ENCODE measurements around the gene WDR35.
A peak's percentile ranks its signal among the peaks of the same experiment; 100 is the strongest.

WDR35 gene

GRCh38 chr2:19878268-19879046, 111.4 kb downstream of the WDR35 start:
- Histone ChIP-seq H3K9ac (ENCODE audit: low read depth, low read length) (no peak overlapping the region), H3K4me1 (ENCODE audit: insufficient read depth, low read length) (no peaks in the 10 kb centered on the region), H3K27ac (ENCODE audit: low read depth, low read length) (no peak overlapping the region), H3K27me3 (ENCODE audit: insufficient read depth, low read length) (no peaks in the 10 kb centered on the region), H3K9me3 (ENCODE audit: insufficient read depth, low read depth, low read length) (no peaks in the 10 kb centered on the region), H3K4me3 (ENCODE audit: low read length) (no peak overlapping the region), H3K36me3 (ENCODE audit: insufficient read depth, low read length) (no peaks in the 10 kb centered on the region)
- WGBS = 92% methylated on average over 12 of the region's 12 CpGs

- no peak overlapping the region for H3K9ac ChIP-seq (ENCODE audit: low read depth, low read length)
- 86% methylated on average over 4 of the region's 4 CpGs for WGBS
Measured at GRCh38 chr2:19876751-19877150, 113.2 kb downstream of the WDR35 start.

GRCh38 chr2:19875280-19875679, 114.6 kb downstream of the WDR35 start:
- no peaks in the 10 kb centered on the region for H3K9me3 ChIP-seq (ENCODE audit: insufficient read depth, low read depth, low read length)
- H3K27me3 ChIP-seq (ENCODE audit: insufficient read depth, low read length) = peaks cover under 1% of the 10 kb centered on the region; the same call in 1 of the 2 replicates
- H3K4me3 ChIP-seq (ENCODE audit: low read length) = no peak overlapping the region
- H3K9ac ChIP-seq (ENCODE audit: low read depth, low read length) = no peak overlapping the region
- H3K36me3 ChIP-seq (ENCODE audit: insufficient read depth, low read length) = no peaks in the 10 kb centered on the region
- WGBS = 95% methylated on average over 1 of the region's 1 CpG
- H3K27ac ChIP-seq (ENCODE audit: low read depth, low read length) = no peak overlapping the region
- no peaks in the 10 kb centered on the region for H3K4me1 ChIP-seq (ENCODE audit: insufficient read depth, low read length)

More at GRCh38 chr2:19876751-19877150, 113.2 kb downstream of the WDR35 start:
- Histone ChIP-seq H3K27ac (ENCODE audit: low read depth, low read length) (no peak overlapping the region), H3K4me3 (ENCODE audit: low read length) (no peak overlapping the region), H3K27me3 (ENCODE audit: insufficient read depth, low read length) (no peaks in the 10 kb centered on the region), H3K36me3 (ENCODE audit: insufficient read depth, low read length) (no peaks in the 10 kb centered on the region), H3K4me1 (ENCODE audit: insufficient read depth, low read length) (no peaks in the 10 kb centered on the region), H3K9me3 (ENCODE audit: insufficient read depth, low read depth, low read length) (no peaks in the 10 kb centered on the region)

- H3K27ac ChIP-seq (ENCODE audit: low read depth, low read length) = no peak overlapping the region
- H3K36me3 ChIP-seq (ENCODE audit: insufficient read depth, low read length) = no peaks in the 10 kb centered on the region
- H3K4me1 ChIP-seq (ENCODE audit: insufficient read depth, low read length) = no peaks in the 10 kb centered on the region
- H3K27me3 ChIP-seq (ENCODE audit: insufficient read depth, low read length) = peaks cover 6% of the 10 kb centered on the region
- H3K4me3 ChIP-seq (ENCODE audit: low read length) = no peak overlapping the region
- no peaks in the 10 kb centered on the region for H3K9me3 ChIP-seq (ENCODE audit: insufficient read depth, low read depth, low read length)
- WGBS = 96% methylated on average over 3 of the region's 3 CpGs
- H3K9ac ChIP-seq (ENCODE audit: low read depth, low read length) = no peak overlapping the region
Measured at GRCh38 chr2:19874726-19875125, 115.2 kb downstream of the WDR35 start.

GRCh38 chr2:19873014-19873413, 116.9 kb downstream of the WDR35 start:
- no peak overlapping the region for H3K4me3 ChIP-seq (ENCODE audit: low read length)
- no peak overlapping the region for H3K9ac ChIP-seq (ENCODE audit: low read depth, low read length)
- no peak overlapping the region for H3K27ac ChIP-seq (ENCODE audit: low read depth, low read length)
- no peaks in the 10 kb centered on the region for H3K9me3 ChIP-seq (ENCODE audit: insufficient read depth, low read depth, low read length)
- WGBS = 88% methylated on average over 5 of the region's 5 CpGs
- peaks cover 3% of the 10 kb centered on the region; the same call in 1 of the 2 replicates for H3K4me1 ChIP-seq (ENCODE audit: insufficient read depth, low read length)
- H3K36me3 ChIP-seq (ENCODE audit: insufficient read depth, low read length) = no peaks in the 10 kb centered on the region
- peaks cover 23% of the 10 kb centered on the region for H3K27me3 ChIP-seq (ENCODE audit: insufficient read depth, low read length)

- H3K4me3 ChIP-seq (ENCODE audit: low read length) = no peak overlapping the region
- H3K4me1 ChIP-seq (ENCODE audit: insufficient read depth, low read length) = peaks cover 3% of the 10 kb centered on the region; the same call in 1 of the 2 replicates
- WGBS = 74% methylated on average over 3 of the region's 3 CpGs
- H3K36me3 ChIP-seq (ENCODE audit: insufficient read depth, low read length) = no peaks in the 10 kb centered on the region
- no peak overlapping the region for H3K27ac ChIP-seq (ENCODE audit: low read depth, low read length)
- no peaks in the 10 kb centered on the region for H3K9me3 ChIP-seq (ENCODE audit: insufficient read depth, low read depth, low read length)
- peaks cover 30% of the 10 kb centered on the region for H3K27me3 ChIP-seq (ENCODE audit: insufficient read depth, low read length)
- no peak overlapping the region for H3K9ac ChIP-seq (ENCODE audit: low read depth, low read length)
Measured at GRCh38 chr2:19872302-19872701, 117.6 kb downstream of the WDR35 start.

GRCh38 chr2:19871836-19872235, 118.1 kb downstream of the WDR35 start:
- peaks cover 33% of the 10 kb centered on the region for H3K27me3 ChIP-seq (ENCODE audit: insufficient read depth, low read length)
- no peak overlapping the region for H3K9ac ChIP-seq (ENCODE audit: low read depth, low read length)
- H3K36me3 ChIP-seq (ENCODE audit: insufficient read depth, low read length) = no peaks in the 10 kb centered on the region
- peaks cover 3% of the 10 kb centered on the region; the same call in 1 of the 2 replicates for H3K4me1 ChIP-seq (ENCODE audit: insufficient read depth, low read length)
- 98% methylated on average over 2 of the region's 2 CpGs for WGBS
- no peak overlapping the region for H3K27ac ChIP-seq (ENCODE audit: low read depth, low read length)
- no peaks in the 10 kb centered on the region for H3K9me3 ChIP-seq (ENCODE audit: insufficient read depth, low read depth, low read length)
- H3K4me3 ChIP-seq (ENCODE audit: low read length) = no peak overlapping the region

GRCh38 chr2:19870792-19871191, 119.1 kb downstream of the WDR35 start:
- Histone ChIP-seq H3K9me3 (ENCODE audit: insufficient read depth, low read depth, low read length) (no peaks in the 10 kb centered on the region), H3K4me3 (ENCODE audit: low read length) (no peak overlapping the region), H3K27ac (ENCODE audit: low read depth, low read length) (no peak overlapping the region), H3K36me3 (ENCODE audit: insufficient read depth, low read length) (no peaks in the 10 kb centered on the region), H3K4me1 (ENCODE audit: insufficient read depth, low read length) (peaks cover 3% of the 10 kb centered on the region; the same call in 1 of the 2 replicates), H3K27me3 (ENCODE audit: insufficient read depth, low read length) (peaks cover 33% of the 10 kb centered on the region), H3K9ac (ENCODE audit: low read depth, low read length) (no peak overlapping the region)
- 83% methylated on average over 4 of the region's 4 CpGs for WGBS

- 0 out of 2 replicates have a peak overlapping the region, but pooled peaks have one; percentile 54 for H3K9ac ChIP-seq (ENCODE audit: low read depth, low read length)
- peaks cover 33% of the 10 kb centered on the region for H3K27me3 ChIP-seq (ENCODE audit: insufficient read depth, low read length)
- peak overlapping the region; percentile 59 for H3K4me3 ChIP-seq (ENCODE audit: low read length)
- no peaks in the 10 kb centered on the region for H3K9me3 ChIP-seq (ENCODE audit: insufficient read depth, low read depth, low read length)
- peaks cover 3% of the 10 kb centered on the region; the same call in 1 of the 2 replicates for H3K4me1 ChIP-seq (ENCODE audit: insufficient read depth, low read length)
- H3K27ac ChIP-seq (ENCODE audit: low read depth, low read length) = no peak overlapping the region
- no peaks in the 10 kb centered on the region for H3K36me3 ChIP-seq (ENCODE audit: insufficient read depth, low read length)
- 20% methylated on average over 52 of the region's 52 CpGs for WGBS
Measured at GRCh38 chr2:19868701-19869580, 121.0 kb downstream of the WDR35 start.

GRCh38 chr2:19868224-19868623, 121.7 kb downstream of the WDR35 start:
- H3K36me3 ChIP-seq (ENCODE audit: insufficient read depth, low read length) = no peaks in the 10 kb centered on the region
- peak overlapping the region; percentile 59 for H3K4me3 ChIP-seq (ENCODE audit: low read length)
- 0 out of 2 replicates have a peak overlapping the region, but pooled peaks have one; percentile 54 for H3K9ac ChIP-seq (ENCODE audit: low read depth, low read length)
- H3K27ac ChIP-seq (ENCODE audit: low read depth, low read length) = no peak overlapping the region
- 83% methylated on average over 7 of the region's 7 CpGs for WGBS
- peaks cover 33% of the 10 kb centered on the region for H3K27me3 ChIP-seq (ENCODE audit: insufficient read depth, low read length)
- peaks cover 3% of the 10 kb centered on the region; the same call in 1 of the 2 replicates for H3K4me1 ChIP-seq (ENCODE audit: insufficient read depth, low read length)
- no peaks in the 10 kb centered on the region for H3K9me3 ChIP-seq (ENCODE audit: insufficient read depth, low read depth, low read length)

GRCh38 chr2:19866771-19867170, 123.1 kb downstream of the WDR35 start:
- peaks cover 3% of the 10 kb centered on the region; the same call in 1 of the 2 replicates for H3K4me1 ChIP-seq (ENCODE audit: insufficient read depth, low read length)
- H3K27me3 ChIP-seq (ENCODE audit: insufficient read depth, low read length) = peaks cover 33% of the 10 kb centered on the region
- no peaks in the 10 kb centered on the region for H3K36me3 ChIP-seq (ENCODE audit: insufficient read depth, low read length)
- no peak overlapping the region for H3K9ac ChIP-seq (ENCODE audit: low read depth, low read length)
- no peak overlapping the region for H3K4me3 ChIP-seq (ENCODE audit: low read length)
- no peak overlapping the region for H3K27ac ChIP-seq (ENCODE audit: low read depth, low read length)
- WGBS = 86% methylated on average over 2 of the region's 2 CpGs
- no peaks in the 10 kb centered on the region for H3K9me3 ChIP-seq (ENCODE audit: insufficient read depth, low read depth, low read length)

Data from HUES64 (cell line).